A549 treated with DMSO at 1 μM for 4 hours (cell line): ENCODE data around the gene IL1R2. TPM values are rescaled to one million over a fixed set of nuclear protein-coding genes. Genes with fewer than 3 reads are reported as not detected.

ENCODE experiments used
- total RNA-seq: library from RNA; stranded (reverse); fragments of 200-300 nt; extraction: Qiagen RNA extraction; gene quantifications from 5 replicates; pipeline ENCODE4 v1.2.3, GENCODE V29; 2022; ENCODE audit warnings: low read depth

IL1R2 gene
- 0.62 to 1.1 TPM (median 0.72 TPM) in 5 replicates for total RNA-seq

GRCh38 chr2:101991721-101992145, at the start of gene IL1R2:
Gene IL1R2 (plus strand): TSS chr2:101991960. CDS start chr2:102008576, 16,616 bp downstream.

Other genes starting within 250 kb of the IL1R2 start
- 19.9 to 34.5 TPM (median 28.6 TPM) in 5 replicates for gene IL1R1, start 150.8 kb downstream of the IL1R2 start, total RNA-seq
- not detected in 5 replicates for gene IL1RL2, start 195.1 kb downstream of the IL1R2 start, total RNA-seq